Lower lobe of right lung (tissue), 2 donors: ENCODE measurements around the gene CST11. TPM values are rescaled to one million over a fixed set of nuclear protein-coding genes. Genes with fewer than 3 reads are reported as not detected.

Experiments
- ATAC-seq, 2 donors: fragments of 200-7000 bp; cut with Tn5 transposase; one replicate each; pipeline ENCODE4 v1.9.1; 2020 to 2022; ENCODE audit warnings: mild to moderate bottlenecking in 2 of 2, moderate library complexity in 2 of 2
- DNase-seq: peaks from one replicate; pipeline ENCODE4 v3.0.0-alpha.2; 2020
- H3K27ac ChIP-seq: fragments of 200-600 bp; one replicate; pipeline ENCODE4 v1.8.0; 2022
- H3K27me3 ChIP-seq: fragments of 200-600 bp; one replicate; pipeline ENCODE4 v1.8.0; 2022; ENCODE audit warnings: low read depth
- H3K36me3 ChIP-seq: fragments of 200-600 bp; one replicate; pipeline ENCODE4 v1.8.0; 2022; ENCODE audit warnings: mild to moderate bottlenecking
- H3K4me1 ChIP-seq: fragments of 200-600 bp; one replicate; pipeline ENCODE4 v1.8.0; 2022
- H3K4me3 ChIP-seq: fragments of 200-600 bp; one replicate; pipeline ENCODE4 v1.8.0; 2022; ENCODE audit warnings: mild to moderate bottlenecking
- H3K9me3 ChIP-seq: fragments of 200-600 bp; one replicate; pipeline ENCODE4 v1.8.0; 2022
- intact Hi-C: fragments of 100-400 bp; cut with DNase I; formaldehyde crosslinking; loops from one replicate; pipeline ENCODE4 v1.11.0; 2022
- total RNA-seq: library from RNA; stranded (reverse); fragmentation: NEBNext Ultra II Directional; extraction: Animal tissue kit (Norgen Biotek cat#: 25700); gene quantifications from one replicate; pipeline ENCODE4 v1.2.1, GENCODE V29; 2021
- TF ChIP-seq, protein P1 (sequence below): fragments of 200-600 bp; IDR thresholded peaks from one replicate; pipeline ENCODE4 v1.8.0; 2022; ENCODE audit warnings: antibody characterized with exemption, mild to moderate bottlenecking
- donor health status: DM: no; HTN: yes; CAD: no; lungs with severe emphysema.

Gene CST11
- total RNA-seq, 1 donor from 2014 or later: not detected

DNA sequence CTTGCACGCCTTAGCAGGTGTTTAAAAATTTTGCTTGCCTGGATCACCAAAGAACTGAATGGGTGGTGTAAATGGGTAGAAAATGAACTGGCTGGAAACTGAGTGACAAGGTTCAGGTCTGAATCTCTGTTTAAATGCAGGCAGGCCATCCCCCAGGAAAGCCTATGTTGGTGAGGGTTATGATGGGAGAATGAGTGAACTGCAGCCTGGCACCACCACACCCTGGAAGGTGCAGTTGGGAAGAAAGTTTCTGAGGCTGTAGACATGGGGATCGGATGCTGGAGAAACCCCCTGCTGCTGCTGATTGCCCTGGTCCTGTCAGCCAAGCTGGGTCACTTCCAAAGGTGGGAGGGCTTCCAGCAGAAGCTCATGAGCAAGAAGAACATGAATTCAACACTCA, 12.7 kb downstream of the CST11 start:
- Histone ChIP-seq H3K9me3 (no peaks in the 10 kb centered on the region), H3K27ac (no peak overlapping the region), H3K4me3 (no peak overlapping the region), H3K4me1 (no peaks in the 10 kb centered on the region), H3K36me3 (no peaks in the 10 kb centered on the region), H3K27me3 (no peaks in the 10 kb centered on the region)
- ATAC-seq (no peak), DNase-seq (no peak)
- TF ChIP-seq, protein P1, sequence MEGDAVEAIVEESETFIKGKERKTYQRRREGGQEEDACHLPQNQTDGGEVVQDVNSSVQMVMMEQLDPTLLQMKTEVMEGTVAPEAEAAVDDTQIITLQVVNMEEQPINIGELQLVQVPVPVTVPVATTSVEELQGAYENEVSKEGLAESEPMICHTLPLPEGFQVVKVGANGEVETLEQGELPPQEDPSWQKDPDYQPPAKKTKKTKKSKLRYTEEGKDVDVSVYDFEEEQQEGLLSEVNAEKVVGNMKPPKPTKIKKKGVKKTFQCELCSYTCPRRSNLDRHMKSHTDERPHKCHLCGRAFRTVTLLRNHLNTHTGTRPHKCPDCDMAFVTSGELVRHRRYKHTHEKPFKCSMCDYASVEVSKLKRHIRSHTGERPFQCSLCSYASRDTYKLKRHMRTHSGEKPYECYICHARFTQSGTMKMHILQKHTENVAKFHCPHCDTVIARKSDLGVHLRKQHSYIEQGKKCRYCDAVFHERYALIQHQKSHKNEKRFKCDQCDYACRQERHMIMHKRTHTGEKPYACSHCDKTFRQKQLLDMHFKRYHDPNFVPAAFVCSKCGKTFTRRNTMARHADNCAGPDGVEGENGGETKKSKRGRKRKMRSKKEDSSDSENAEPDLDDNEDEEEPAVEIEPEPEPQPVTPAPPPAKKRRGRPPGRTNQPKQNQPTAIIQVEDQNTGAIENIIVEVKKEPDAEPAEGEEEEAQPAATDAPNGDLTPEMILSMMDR: no peak
- intact Hi-C loops: no loop called here

DNA sequence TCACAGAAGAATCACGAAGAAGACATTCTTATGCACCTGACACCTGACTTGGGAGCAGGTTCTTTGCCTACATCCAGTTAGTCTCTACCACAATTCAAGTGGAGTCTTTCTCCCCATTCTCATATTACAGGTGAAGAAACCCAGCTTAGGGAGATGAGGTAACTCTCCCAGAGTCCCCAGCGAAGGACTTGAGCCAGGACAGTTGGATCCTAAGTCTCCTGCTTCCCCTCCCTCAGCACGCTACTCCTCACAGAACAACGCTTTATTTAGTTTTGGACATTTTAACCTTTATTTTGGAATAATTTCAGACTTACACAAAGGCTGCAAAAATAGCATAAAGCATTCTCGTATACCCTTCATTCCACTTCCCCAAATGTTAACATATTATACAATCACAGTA, 14.0 kb downstream of the CST11 start:
- Histone ChIP-seq H3K36me3 (no peaks in the 10 kb centered on the region), H3K4me1 (no peaks in the 10 kb centered on the region), H3K27ac (no peak overlapping the region), H3K27me3 (no peaks in the 10 kb centered on the region), H3K9me3 (no peaks in the 10 kb centered on the region), H3K4me3 (no peak overlapping the region)
- DNase-seq (no peak), ATAC-seq (no peak)
- TF ChIP-seq, protein P1: no peak
- intact Hi-C loops: no loop called here

DNA sequence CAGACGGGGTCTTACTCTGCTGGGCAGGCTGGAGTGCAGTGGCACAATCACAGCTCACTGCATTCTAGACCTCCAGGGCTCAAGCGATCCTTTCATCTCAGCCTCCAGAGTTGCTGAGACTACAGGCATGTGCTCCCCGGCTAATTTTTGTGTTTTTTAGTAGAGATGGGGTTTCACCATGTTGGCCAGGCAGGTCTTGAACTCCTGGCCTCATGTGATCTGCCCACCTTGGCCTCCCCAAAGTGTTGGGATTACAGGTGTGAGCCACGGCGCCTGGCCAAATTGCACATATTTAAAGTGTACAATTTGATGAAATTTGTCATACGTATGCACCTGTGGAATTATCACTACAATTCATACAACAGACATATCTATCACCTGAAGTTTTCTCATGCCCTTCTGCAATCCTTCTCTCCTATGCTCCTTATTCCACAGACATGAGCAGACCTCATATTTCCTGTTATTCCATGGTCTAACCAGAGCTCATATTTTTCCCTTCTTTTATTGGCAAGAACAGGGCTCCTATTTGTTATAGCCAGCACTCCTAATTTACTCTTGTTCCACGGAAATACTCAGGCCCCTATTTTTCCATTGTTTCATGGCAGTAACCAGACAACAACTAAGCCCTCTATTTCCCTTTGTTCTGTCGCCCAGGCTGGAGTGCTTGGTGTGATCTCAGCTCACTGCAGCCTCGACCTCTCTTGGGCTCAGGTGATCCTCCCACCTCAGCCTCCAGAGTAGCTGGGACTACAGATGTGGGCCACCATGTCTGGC, 15.4 kb downstream of the CST11 start:
- Histone ChIP-seq H3K36me3 (no peaks in the 10 kb centered on the region), H3K4me1 (no peaks in the 10 kb centered on the region), H3K4me3 (no peak overlapping the region), H3K27me3 (no peaks in the 10 kb centered on the region), H3K27ac (no peak overlapping the region), H3K9me3 (no peaks in the 10 kb centered on the region)
- ATAC-seq: no peak
- TF ChIP-seq, protein P1: no peak
- intact Hi-C loops: no loop called here
- no peak for DNase-seq

DNA sequence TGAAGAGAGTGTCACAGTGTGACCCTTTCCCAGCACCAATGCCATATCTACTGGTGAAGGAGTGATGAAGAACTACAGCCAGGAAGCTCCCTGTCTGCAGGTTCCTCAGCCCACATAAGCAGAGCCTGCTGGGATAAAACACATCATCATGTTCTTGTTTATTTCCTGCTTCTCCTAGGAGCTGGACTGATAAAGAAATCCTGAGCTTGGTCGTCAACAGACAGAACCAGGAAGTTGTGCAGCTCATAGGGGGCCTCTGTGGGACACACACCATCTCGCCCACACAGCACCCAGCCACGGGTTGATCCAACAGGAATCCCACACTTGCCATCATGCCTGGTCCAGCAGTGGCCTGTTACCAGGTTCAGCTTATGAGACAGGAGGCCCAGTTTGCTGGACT, 16.0 kb downstream of the CST11 start:
- intact Hi-C loops: no loop called here
- TF ChIP-seq, protein P1: no peak
- H3K27ac ChIP-seq: no peak overlapping the region
- no peaks in the 10 kb centered on the region for H3K36me3 ChIP-seq
- no peaks in the 10 kb centered on the region for H3K9me3 ChIP-seq
- ATAC-seq: no peak
- H3K4me1 ChIP-seq: no peaks in the 10 kb centered on the region
- no peaks in the 10 kb centered on the region for H3K27me3 ChIP-seq
- no peak for DNase-seq
- H3K4me3 ChIP-seq: no peak overlapping the region

DNA sequence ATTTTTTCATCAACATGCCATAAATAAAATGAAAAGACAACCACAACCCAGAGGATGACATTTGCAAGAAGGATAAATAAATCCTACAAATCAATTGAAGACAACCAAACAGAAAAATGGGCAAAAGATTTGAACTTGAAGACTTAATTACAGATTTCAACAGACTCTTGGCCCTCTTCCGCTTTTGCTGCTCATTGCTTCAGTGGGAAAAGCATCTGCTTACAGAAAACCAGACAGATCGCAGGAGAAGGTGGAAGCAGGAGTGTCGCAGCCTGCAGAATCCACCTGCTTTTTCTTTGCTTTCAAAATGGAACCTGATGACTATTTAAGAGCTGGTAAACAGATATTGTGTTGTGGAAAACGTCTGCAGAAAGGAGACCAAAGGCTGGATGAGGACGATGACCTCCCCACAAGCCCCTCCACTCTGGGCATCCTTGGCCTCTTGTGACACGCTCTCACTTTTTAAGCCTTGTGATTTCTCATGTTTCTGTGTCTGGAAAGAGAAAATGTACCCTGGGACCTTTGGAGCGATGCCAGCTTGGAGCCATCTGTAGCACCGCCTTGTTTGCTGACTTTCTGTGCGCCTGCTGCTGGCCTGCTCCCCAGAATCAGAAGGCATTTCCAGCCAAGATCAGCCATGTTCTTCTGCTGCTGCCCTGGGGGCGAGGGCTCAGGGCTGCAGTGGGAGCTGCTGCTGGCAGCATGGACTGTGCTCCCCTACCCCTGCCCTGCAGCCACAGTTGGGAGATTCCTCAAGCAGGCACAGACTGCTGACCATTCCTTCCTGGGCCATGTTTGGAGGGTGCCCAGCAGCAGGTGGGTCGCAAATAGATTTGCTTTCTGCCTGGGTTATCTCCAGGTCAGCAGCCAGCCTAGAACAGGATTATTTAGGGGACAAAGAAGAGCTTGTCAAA, 16.8 kb downstream of the CST11 start:
- Histone ChIP-seq H3K9me3 (no peaks in the 10 kb centered on the region), H3K36me3 (no peaks in the 10 kb centered on the region), H3K4me1 (no peaks in the 10 kb centered on the region), H3K4me3 (no peak overlapping the region), H3K27me3 (no peaks in the 10 kb centered on the region), H3K27ac (no peak overlapping the region)
- intact Hi-C loops: no loop called here
- ATAC-seq (peak in 1 of 2 donors; percentile 30), DNase-seq (no peak)
- TF ChIP-seq, protein P1: no peak
